K562 (cell line): ENCODE measurements around the gene TAT.

ENCODE experiments used
- LCOR ChIP-seq: sonication (generic); formaldehyde crosslinking; IDR thresholded peaks from 2 replicates; pipeline ENCODE4 v1.8.0; 2022; ENCODE audit warnings: mild to moderate bottlenecking, missing genetic modification reagents
- SMARCC2 ChIP-seq: fragments of 450-650 bp; IDR thresholded peaks from 2 replicates; pipeline ENCODE4 v1.6.1; 2017; ENCODE audit warnings: antibody characterized with exemption, moderate library complexity, mild to moderate bottlenecking, low read depth
- TF ChIP-seq, protein P1 (sequence below): IDR thresholded peaks from 3 replicates; pipeline ENCODE4 v1.6.1; 2011; ENCODE audit warnings: borderline replicate concordance, mild to moderate bottlenecking; ENCODE audit not compliant: insufficient read length, insufficient read depth
- TF ChIP-seq, protein P2 (sequence below), 3 experiments: IDR thresholded peaks in 2 of 3; conservative IDR thresholded peaks in 1 of 3; 2 replicates each; pipeline ENCODE4 v1.5.1; 2011 to 2012; ENCODE audit warnings: low read length in 3 of 3, mild to moderate bottlenecking in 3 of 3, control low read depth in 2 of 3, improper control_type of control experiment in 1 of 3, inconsistent platforms in 1 of 3, low read depth in 1 of 3, mixed read lengths in 1 of 3, moderate library complexity in 1 of 3; ENCODE audit not compliant: insufficient read depth in 2 of 3

DNA sequence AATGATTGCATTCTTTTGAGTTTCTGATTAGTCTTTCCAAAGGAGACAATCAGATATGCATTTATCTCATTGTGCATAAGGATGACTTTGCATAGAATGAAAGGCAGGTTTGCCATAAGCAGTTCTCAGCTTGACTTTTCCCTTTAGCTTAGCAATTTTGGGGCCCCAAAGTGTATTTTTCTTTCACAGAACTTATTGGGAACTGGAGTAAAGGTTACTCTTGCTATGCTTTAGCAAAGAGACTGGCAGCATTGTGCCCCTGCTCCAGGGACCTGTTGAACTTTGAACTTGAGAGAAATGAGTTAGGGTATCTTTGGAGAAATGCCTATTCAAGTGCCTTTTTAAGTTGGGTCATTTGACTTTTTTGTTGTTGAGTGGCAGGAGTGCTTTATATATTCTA lies 17.0 kb downstream of the TAT start:
- TF ChIP-seq, protein P1, sequence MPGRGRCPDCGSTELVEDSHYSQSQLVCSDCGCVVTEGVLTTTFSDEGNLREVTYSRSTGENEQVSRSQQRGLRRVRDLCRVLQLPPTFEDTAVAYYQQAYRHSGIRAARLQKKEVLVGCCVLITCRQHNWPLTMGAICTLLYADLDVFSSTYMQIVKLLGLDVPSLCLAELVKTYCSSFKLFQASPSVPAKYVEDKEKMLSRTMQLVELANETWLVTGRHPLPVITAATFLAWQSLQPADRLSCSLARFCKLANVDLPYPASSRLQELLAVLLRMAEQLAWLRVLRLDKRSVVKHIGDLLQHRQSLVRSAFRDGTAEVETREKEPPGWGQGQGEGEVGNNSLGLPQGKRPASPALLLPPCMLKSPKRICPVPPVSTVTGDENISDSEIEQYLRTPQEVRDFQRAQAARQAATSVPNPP = no peak
- no peak for TF ChIP-seq SMARCC2
- TF ChIP-seq LCOR (CRISPR knock-in tag) = no peak
- TF ChIP-seq, protein P2, sequence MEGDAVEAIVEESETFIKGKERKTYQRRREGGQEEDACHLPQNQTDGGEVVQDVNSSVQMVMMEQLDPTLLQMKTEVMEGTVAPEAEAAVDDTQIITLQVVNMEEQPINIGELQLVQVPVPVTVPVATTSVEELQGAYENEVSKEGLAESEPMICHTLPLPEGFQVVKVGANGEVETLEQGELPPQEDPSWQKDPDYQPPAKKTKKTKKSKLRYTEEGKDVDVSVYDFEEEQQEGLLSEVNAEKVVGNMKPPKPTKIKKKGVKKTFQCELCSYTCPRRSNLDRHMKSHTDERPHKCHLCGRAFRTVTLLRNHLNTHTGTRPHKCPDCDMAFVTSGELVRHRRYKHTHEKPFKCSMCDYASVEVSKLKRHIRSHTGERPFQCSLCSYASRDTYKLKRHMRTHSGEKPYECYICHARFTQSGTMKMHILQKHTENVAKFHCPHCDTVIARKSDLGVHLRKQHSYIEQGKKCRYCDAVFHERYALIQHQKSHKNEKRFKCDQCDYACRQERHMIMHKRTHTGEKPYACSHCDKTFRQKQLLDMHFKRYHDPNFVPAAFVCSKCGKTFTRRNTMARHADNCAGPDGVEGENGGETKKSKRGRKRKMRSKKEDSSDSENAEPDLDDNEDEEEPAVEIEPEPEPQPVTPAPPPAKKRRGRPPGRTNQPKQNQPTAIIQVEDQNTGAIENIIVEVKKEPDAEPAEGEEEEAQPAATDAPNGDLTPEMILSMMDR (IDR thresholded peaks at IDR 0.05 in 2 of 3, conservative IDR thresholded peaks at IDR 0.05 in 1 of 3; ENCODE audit: insufficient read depth in 2 of 3, low read depth in 1 of 3, low read length in 3 of 3) = no peak
